BE2C (cell line): Measurements from ENCODE around the gene NEU3.

Experiments used
- DNase-seq: peaks from one replicate; pipeline ENCODE4 v3.0.0-alpha.2; 2020
- H3K27me3 ChIP-seq: fragments of 250-450 bp; sonication (Bioruptor Pico); 2 replicates; pipeline ENCODE4 v1.5.1; 2020; ENCODE audit warnings: mild to moderate bottlenecking
- H3K36me3 ChIP-seq: fragments of 250-450 bp; sonication (Bioruptor Pico); 2 replicates; pipeline ENCODE4 v1.5.1; 2020; ENCODE audit warnings: mild to moderate bottlenecking
- H3K4me1 ChIP-seq: fragments of 250-450 bp; sonication (Bioruptor Pico); 2 replicates; pipeline ENCODE4 v1.5.1; 2020
- H3K4me3 ChIP-seq: 2 replicates; pipeline ENCODE4 v1.5.1; 2011; ENCODE audit warnings: low read depth, low read length
- H3K9me3 ChIP-seq: fragments of 250-450 bp; sonication (Bioruptor Pico); 2 replicates; pipeline ENCODE4 v1.5.1; 2020
- TF ChIP-seq, protein P1 (sequence below): IDR thresholded peaks from 2 replicates; pipeline ENCODE4 v1.5.1; 2012; ENCODE audit warnings: mild to moderate bottlenecking, low read depth, low read length

The NEU3 gene

GRCh38 chr11:75022759-75023396 is 34.1 kb downstream of the NEU3 start:
- no peaks in the 10 kb centered on the region for H3K36me3 ChIP-seq
- DNase-seq = peak; percentile 88
- no peaks in the 10 kb centered on the region for H3K9me3 ChIP-seq
- no peak overlapping the region for H3K4me3 ChIP-seq
- no peaks in the 10 kb centered on the region for H3K27me3 ChIP-seq
- H3K4me1 ChIP-seq = peaks cover 37% of the 10 kb centered on the region
- TF ChIP-seq, protein P1, sequence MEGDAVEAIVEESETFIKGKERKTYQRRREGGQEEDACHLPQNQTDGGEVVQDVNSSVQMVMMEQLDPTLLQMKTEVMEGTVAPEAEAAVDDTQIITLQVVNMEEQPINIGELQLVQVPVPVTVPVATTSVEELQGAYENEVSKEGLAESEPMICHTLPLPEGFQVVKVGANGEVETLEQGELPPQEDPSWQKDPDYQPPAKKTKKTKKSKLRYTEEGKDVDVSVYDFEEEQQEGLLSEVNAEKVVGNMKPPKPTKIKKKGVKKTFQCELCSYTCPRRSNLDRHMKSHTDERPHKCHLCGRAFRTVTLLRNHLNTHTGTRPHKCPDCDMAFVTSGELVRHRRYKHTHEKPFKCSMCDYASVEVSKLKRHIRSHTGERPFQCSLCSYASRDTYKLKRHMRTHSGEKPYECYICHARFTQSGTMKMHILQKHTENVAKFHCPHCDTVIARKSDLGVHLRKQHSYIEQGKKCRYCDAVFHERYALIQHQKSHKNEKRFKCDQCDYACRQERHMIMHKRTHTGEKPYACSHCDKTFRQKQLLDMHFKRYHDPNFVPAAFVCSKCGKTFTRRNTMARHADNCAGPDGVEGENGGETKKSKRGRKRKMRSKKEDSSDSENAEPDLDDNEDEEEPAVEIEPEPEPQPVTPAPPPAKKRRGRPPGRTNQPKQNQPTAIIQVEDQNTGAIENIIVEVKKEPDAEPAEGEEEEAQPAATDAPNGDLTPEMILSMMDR = peak; percentile 99

DNA sequence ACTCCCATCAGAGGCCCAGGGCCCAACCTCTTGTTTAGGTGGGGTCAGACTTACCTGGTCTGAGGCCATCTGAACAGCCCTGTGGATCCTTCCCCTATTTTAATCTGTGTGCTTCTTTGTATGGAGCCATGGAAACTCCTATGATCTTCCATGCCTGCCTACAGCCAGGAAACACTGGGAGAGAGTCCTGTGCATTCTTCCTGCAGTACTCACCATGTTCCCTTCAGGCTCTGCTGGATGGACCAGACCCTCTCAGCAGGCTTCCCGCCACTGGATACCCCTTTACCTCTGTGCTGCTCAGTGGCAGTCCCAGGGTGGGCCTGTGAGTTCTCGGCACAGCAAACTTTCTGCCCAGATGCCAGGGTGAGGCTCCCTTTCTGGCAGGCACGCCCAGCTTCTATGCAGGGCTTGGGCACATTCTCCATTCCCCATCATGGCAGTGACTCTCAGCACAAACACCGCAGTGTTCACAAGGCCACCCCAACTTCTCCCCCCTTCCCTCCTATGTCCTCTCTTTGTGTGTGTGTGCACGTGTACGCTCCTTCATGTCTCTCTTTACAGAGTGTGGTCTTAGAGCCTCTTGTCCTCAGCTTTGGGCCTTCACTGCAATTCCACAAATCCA is 34.8 kb downstream of the NEU3 start:
- no peak for DNase-seq
- no peak overlapping the region for H3K4me3 ChIP-seq
- H3K36me3 ChIP-seq = no peaks in the 10 kb centered on the region
- H3K4me1 ChIP-seq = peaks cover 44% of the 10 kb centered on the region
- TF ChIP-seq, protein P1 = no peak
- no peaks in the 10 kb centered on the region for H3K9me3 ChIP-seq
- no peaks in the 10 kb centered on the region for H3K27me3 ChIP-seq

- no peak overlapping the region for H3K4me3 ChIP-seq
- TF ChIP-seq, protein P1 = no peak
Observed at GRCh38 chr11:75024068-75024449, 35.3 kb downstream of the NEU3 start.

DNA sequence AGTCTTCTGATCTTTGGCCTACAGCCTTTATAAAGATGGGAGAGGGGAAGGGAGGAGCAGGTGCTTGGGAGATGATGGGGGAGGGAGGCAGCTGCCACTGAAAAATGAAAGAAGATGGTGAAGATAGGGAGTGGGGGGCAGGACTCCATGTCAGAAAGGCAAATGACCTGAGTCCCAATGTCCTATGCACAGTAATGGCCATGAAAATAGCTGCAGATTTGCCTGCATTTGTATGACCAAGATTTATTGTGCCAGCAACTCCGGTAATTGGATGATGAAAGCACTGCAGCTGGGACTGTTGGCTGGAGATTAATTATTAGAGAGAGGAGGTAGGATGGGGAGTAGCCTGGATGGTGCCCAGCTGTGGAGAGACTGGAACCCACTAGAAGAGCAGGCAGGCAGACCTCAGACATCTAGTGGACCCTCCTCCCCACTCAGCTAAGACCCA is 36.1 kb downstream of the NEU3 start:
- no peaks in the 10 kb centered on the region for H3K36me3 ChIP-seq
- no peak overlapping the region for H3K4me3 ChIP-seq
- H3K27me3 ChIP-seq = no peaks in the 10 kb centered on the region
- TF ChIP-seq, protein P1 = no peak
- DNase-seq = peak; percentile 74
- H3K4me1 ChIP-seq = peaks cover 56% of the 10 kb centered on the region
- no peaks in the 10 kb centered on the region for H3K9me3 ChIP-seq

More at GRCh38 chr11:75024068-75024449, 35.3 kb downstream of the NEU3 start:
- Histone ChIP-seq H3K4me1 (peaks cover 49% of the 10 kb centered on the region), H3K36me3 (no peaks in the 10 kb centered on the region), H3K27me3 (no peaks in the 10 kb centered on the region), H3K9me3 (no peaks in the 10 kb centered on the region)
- DNase-seq = no peak

DNA sequence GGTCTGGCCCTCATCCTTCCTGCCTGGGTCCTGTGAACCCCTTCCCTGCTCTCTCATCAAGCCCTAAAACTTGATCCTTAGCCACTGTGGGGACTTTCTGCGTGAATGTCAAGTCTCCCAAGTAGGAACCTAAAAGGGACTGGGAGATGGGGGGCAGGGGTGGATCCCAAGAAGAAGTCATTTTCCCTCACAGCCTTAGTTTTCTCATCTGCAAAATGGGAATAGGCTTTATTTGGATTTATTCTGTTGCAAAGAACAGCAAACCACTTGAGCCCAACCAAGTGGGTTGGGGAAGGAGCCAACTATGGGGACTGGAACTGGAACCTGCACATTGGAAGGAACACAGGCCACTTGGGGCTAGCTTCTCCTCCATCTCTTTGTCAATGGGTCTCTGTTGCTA is 36.8 kb downstream of the NEU3 start:
- no peaks in the 10 kb centered on the region for H3K36me3 ChIP-seq
- peaks cover 62% of the 10 kb centered on the region for H3K4me1 ChIP-seq
- TF ChIP-seq, protein P1 = no peak
- no peaks in the 10 kb centered on the region for H3K9me3 ChIP-seq
- no peak overlapping the region for H3K4me3 ChIP-seq
- H3K27me3 ChIP-seq = no peaks in the 10 kb centered on the region
- DNase-seq = no peak

DNA sequence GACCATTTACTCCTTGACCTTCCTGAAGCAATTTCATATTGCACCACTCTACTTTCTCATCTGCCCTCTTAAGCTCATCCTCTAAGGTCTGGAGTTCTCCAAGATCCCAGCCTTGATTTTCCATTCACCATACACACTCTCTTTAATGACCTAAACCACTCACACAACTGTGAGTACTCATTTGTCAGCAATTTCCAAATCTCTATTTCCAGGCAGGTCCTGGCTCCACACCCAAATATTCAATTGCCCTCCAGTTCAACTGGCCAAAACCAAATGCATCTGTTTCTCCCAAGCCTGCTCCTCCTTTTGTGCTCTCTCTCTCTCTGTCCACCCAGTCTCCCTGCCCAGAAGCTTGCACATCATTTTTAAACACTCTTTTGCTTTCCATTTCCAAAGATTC is 39.6 kb downstream of the NEU3 start:
- no peak overlapping the region; the same call in 1 of the 2 replicates for H3K4me3 ChIP-seq
- DNase-seq = no peak
- H3K9me3 ChIP-seq = no peaks in the 10 kb centered on the region
- H3K36me3 ChIP-seq = no peaks in the 10 kb centered on the region
- peaks cover 77% of the 10 kb centered on the region for H3K4me1 ChIP-seq
- TF ChIP-seq, protein P1 = no peak
- H3K27me3 ChIP-seq = no peaks in the 10 kb centered on the region
